GM12878 (cell line): Measurements from ENCODE around the gene KCNJ14. TPM values are rescaled to one million over a fixed set of nuclear protein-coding genes. Genes with fewer than 3 reads are reported as not detected.

Experiments
- ATAC-seq: fragments of 200-7000 bp; cut with Tn5 transposase; 3 replicates; pipeline ENCODE4 v1.9.1; 2020; ENCODE audit warnings: mild to moderate bottlenecking, moderate library complexity
- BruUV-seq: library from RNA; stranded (reverse); fragments of 400-500 nt; replicated peaks from 2 replicates; lab custom pipeline; 2021; lab: Mats Ljungman, UMichigan
- CTCF ChIA-PET: fragments of 300-600 bp; sonication (Branson Sonifier 250); formaldehyde crosslinking; extraction: SDS; loops from one replicate; lab custom pipeline; 2021; ENCODE audit warnings: inconsistent platforms; lab: Yijun Ruan, JAX
- POLR2A ChIA-PET: fragments of 350-600 bp; formaldehyde crosslinking; extraction: SDS; loops from one replicate; lab custom pipeline; 2021; ENCODE audit warnings: inconsistent platforms; lab: Charles Lee
- RAD21 ChIA-PET: fragments of 300-600 bp; sonication (Branson Sonifier 250); formaldehyde crosslinking; loops from one replicate; lab custom pipeline; 2023; ENCODE audit warnings: antibody characterized with exemption; ENCODE audit not compliant: unreplicated experiment; lab: Charles Lee
- SMC1A ChIA-PET: fragments of 300-600 bp; sonication (Branson Sonifier 250); formaldehyde crosslinking; loops from one replicate; lab custom pipeline; 2023; ENCODE audit not compliant: unreplicated experiment, uncharacterized antibody; lab: Charles Lee
- DNase-seq: peaks from one replicate; pipeline ENCODE4 v3.0.0-alpha.2; 2011; ENCODE audit warnings: low read depth, low spot score
- FAIRE-seq: peaks from 3 replicates; lab custom pipeline; 2011; peaks lifted over from hg19 to GRCh38; lab: Jason Lieb, UNC
- H2AFZ ChIP-seq: 2 replicates; pipeline ENCODE4 v1.6.0; 2011; ENCODE audit warnings: low read depth, low read length, control low read depth; ENCODE audit not compliant: control insufficient read depth
- H3K27ac ChIP-seq: 2 replicates; pipeline ENCODE4 v1.5.1; 2011; ENCODE audit warnings: control low read depth; ENCODE audit not compliant: control insufficient read depth, insufficient read depth
- H3K27me3 ChIP-seq, 2 experiments: replicated peaks in 1 of 2; 2 replicates each; pipeline versions ENCODE4 v1.6.0 to v1.6.1; 2011; ENCODE audit warnings: low read length in 1 of 2; ENCODE audit not compliant: control insufficient read depth in 2 of 2, insufficient read depth in 2 of 2
- H3K36me3 ChIP-seq, 2 experiments: 2 replicates each; pipeline ENCODE4 v1.5.1; 2011; ENCODE audit warnings: low read length in 1 of 2; ENCODE audit not compliant: control insufficient read depth in 2 of 2, insufficient read depth in 2 of 2
- H3K4me1 ChIP-seq: 2 replicates; pipeline ENCODE4 v1.6.1; 2011; ENCODE audit warnings: mild to moderate bottlenecking, low read length, moderate library complexity, mixed read lengths; ENCODE audit not compliant: control insufficient read depth, insufficient read depth
- H3K4me2 ChIP-seq: 2 replicates; pipeline ENCODE4 v1.6.0; 2011; ENCODE audit warnings: control low read depth; ENCODE audit not compliant: control insufficient read depth, insufficient read depth
- H3K4me3 ChIP-seq: fragments of 200-600 bp; sonication (generic); 2 replicates; pipeline ENCODE4 v1.5.1; 2016
- H3K79me2 ChIP-seq: 2 replicates; pipeline ENCODE4 v1.6.0; 2011; ENCODE audit warnings: low read length; ENCODE audit not compliant: control insufficient read depth, insufficient read depth
- H3K9ac ChIP-seq: 2 replicates; pipeline ENCODE4 v1.8.0; 2011; ENCODE audit warnings: low read length, control low read depth, mixed read lengths; ENCODE audit not compliant: control insufficient read depth, insufficient read depth
- H3K9me3 ChIP-seq: replicated peaks from 3 replicates; pipeline ENCODE4 v1.5.1; 2011; ENCODE audit warnings: mild to moderate bottlenecking, low read length; ENCODE audit not compliant: control insufficient read depth, insufficient read depth
- H4K20me1 ChIP-seq: 2 replicates; pipeline ENCODE4 v1.6.0; 2011; ENCODE audit not compliant: control insufficient read depth, insufficient read depth
- ATF7 ChIP-seq: fragments of 450-650 bp; IDR thresholded peaks from 2 replicates; pipeline ENCODE4 v1.6.1; 2016; ENCODE audit warnings: low read depth, mild to moderate bottlenecking
- CTCF ChIP-seq, 3 experiments: IDR thresholded peaks in 2 of 3; conservative IDR thresholded peaks in 1 of 3; 2 replicates each; pipeline ENCODE4 v1.5.1; 2011; ENCODE audit warnings: low read depth in 3 of 3, low read length in 3 of 3, mild to moderate bottlenecking in 3 of 3, control low read depth in 2 of 3, moderate library complexity in 2 of 3, inconsistent platforms in 1 of 3, mixed read lengths in 1 of 3; ENCODE audit not compliant: control insufficient read depth in 2 of 3, insufficient read depth in 1 of 3; ENCODE audit errors: extremely low read depth in 1 of 3
- CUX1 ChIP-seq: IDR thresholded peaks from 2 replicates; pipeline ENCODE4 v1.6.1; 2012; ENCODE audit warnings: improper control_type of control experiment, low read depth, low read length; ENCODE audit not compliant: insufficient replicate concordance
- IKZF2 ChIP-seq, 2 experiments: fragments of 450-650 bp; IDR thresholded peaks; 2 replicates each; pipeline ENCODE4 v1.6.1; 2017; ENCODE audit warnings: mild to moderate bottlenecking in 2 of 2, moderate library complexity in 2 of 2
- MTA3 ChIP-seq: IDR thresholded peaks from 2 replicates; pipeline ENCODE4 v1.6.1; 2012; ENCODE audit warnings: low read length, inconsistent platforms, borderline replicate concordance
- NRF1 ChIP-seq: conservative IDR thresholded peaks from 2 replicates; pipeline ENCODE4 v1.6.1; 2011; ENCODE audit warnings: mild to moderate bottlenecking, low read depth, low read length, improper control_type of control experiment
- SPI1 ChIP-seq: IDR thresholded peaks from 2 replicates; pipeline ENCODE4 v1.6.1; 2011; ENCODE audit warnings: low read depth, mild to moderate bottlenecking, low read length, moderate library complexity, borderline replicate concordance; ENCODE audit not compliant: insufficient read depth
- SRF ChIP-seq, 2 experiments: IDR thresholded peaks; 2 replicates each; pipeline ENCODE4 v1.6.1; 2011; ENCODE audit warnings: low read depth in 2 of 2, low read length in 2 of 2, mild to moderate bottlenecking in 1 of 2, moderate library complexity in 1 of 2
- SUPT20H ChIP-seq: IDR thresholded peaks from 2 replicates; pipeline ENCODE4 v1.6.1; 2011; ENCODE audit warnings: low read depth, mild to moderate bottlenecking, low read length, moderate library complexity, borderline replicate concordance; ENCODE audit not compliant: control insufficient read depth
- WGBS: methylation state at CpG from one replicate; pipeline ENCODE4 v1.1.6; 2016; ENCODE audit warnings: low lambda C conversion rate; ENCODE audit not compliant: insufficient replicate concordance, insufficient coverage; ENCODE audit errors: missing lambda C conversion rate; 5-methylcytosine and 5-hydroxymethylcytosine counted together
- in situ Hi-C: fragments of 300-500 bp; cut with MboI; formaldehyde crosslinking; loops from 9 replicates; pipeline ENCODE4 v1.14.3; 2018; ENCODE audit warnings: mixed read lengths
- intact Hi-C: fragments of 100-400 bp; cut with micrococcal nuclease; formaldehyde crosslinking; loops from one replicate; pipeline ENCODE4 v1.14.2; 2022; ENCODE audit not compliant: unreplicated experiment
- polyA plus RNA-seq, 11 experiments: library from polyadenylated mRNA; depleted of rRNA in 4 of 11; unstranded in 6 of 11; stranded (reverse) in 5 of 11; fragments of >200 nt; fragmentation: Nextera tagmentation in 4 of 11; fragmentation: Illumina TruSeq in 1 of 11; extraction: Ambion mirVana in 4 of 11; extraction: Trizol in 1 of 11; gene quantifications; 1 replicate in 1 of 11; 2 replicates in 10 of 11; pipeline versions ENCODE4 v1.2.1 to v1.2.3, GENCODE V29; 2011 to 2016; ENCODE audit warnings: inconsistent platforms in 2 of 11, missing spikeins in 2 of 11, low read depth in 1 of 11
- total RNA-seq, 4 experiments: library from RNA; depleted of rRNA in 3 of 4; stranded (reverse); fragments of >200 nt in 3 of 4; fragmentation: Illumina TruSeq in 1 of 4; extraction: Trizol in 1 of 4; gene quantifications; 2 replicates each; pipeline versions ENCODE4 v1.2.1 to v1.2.3, GENCODE V29; 2013 to 2021

The KCNJ14 gene
- total and polyA plus RNA-seq, 10 of the 15 experiments (the other 5 are each of a cell fraction or from before 2014, with no cell fraction given), result 0.24 to 1.4 (median 0.42) TPM

GRCh38 chr19:48433337-48433736 is 22.0 kb upstream of the KCNJ14 start:
- Histone ChIP-seq H2AFZ (peak overlapping the region; percentile 69), H3K9ac (no peak overlapping the region), H3K79me2 (no peaks in the 10 kb centered on the region), H3K27ac (no peak overlapping the region), H3K9me3 (no peaks in the 10 kb centered on the region), H3K4me1 (no peaks in the 10 kb centered on the region), H3K36me3 (no peaks in the 10 kb centered on the region), H3K27me3 (no peaks in the 10 kb centered on the region), H3K4me3 (no peak overlapping the region), H3K4me2 (no peak overlapping the region), H4K20me1 (no peaks in the 10 kb centered on the region)
- ChIA-PET CTCF (interaction anchor here (0.6 to 1.2 kb wide), 3 partner anchors 10 to 188 kb away, joined by 3 read pairs; partner anchors contain the start of gene GRWD1), POLR2A (interaction anchor here (1.0 kb wide), 1 partner anchor 15 kb away, joined by 3 read pairs; no protein-coding TSS in a partner anchor), RAD21 (no interaction called here), SMC1A (interaction anchor here (0.9 kb wide), 1 partner anchor 147 kb away, joined by 3 read pairs; no protein-coding TSS in a partner anchor)
- ATAC-seq (peak; percentile 50), DNase-seq (no peak), FAIRE-seq (no peak)
- no TSS peak for BruUV-seq
- WGBS, result 41% methylated on average over 8 of the region's 8 CpGs
- in situ Hi-C loops, result no loop called here
- intact Hi-C loops, result no loop called here
- TF ChIP-seq SRF (IDR thresholded peaks at IDR 0.05; ENCODE audit: low read depth in 2 of 2, low read length in 2 of 2) (peak; percentile 29 to 69; a peak in 1 of 4 replicates), IKZF2 (IDR thresholded peaks at IDR 0.05) (no peak), CTCF (IDR thresholded peaks at IDR 0.05 in 2 of 3, conservative IDR thresholded peaks at IDR 0.05 in 1 of 3; ENCODE audit: control insufficient read depth in 2 of 3, extremely low read depth in 1 of 3, insufficient read depth in 1 of 3, low read depth in 3 of 3, low read length in 3 of 3) (peak in 1 of 3 experiments; percentile 19; a peak in 1 of 6 replicates)

GRCh38 chr19:48436586-48436985 is 18.8 kb upstream of the KCNJ14 start:
- Histone ChIP-seq H3K4me1 (no peaks in the 10 kb centered on the region), H3K79me2 (no peaks in the 10 kb centered on the region), H3K36me3 (no peaks in the 10 kb centered on the region), H3K9ac (no peak overlapping the region), H3K27me3 (no peaks in the 10 kb centered on the region), H3K4me2 (no peak overlapping the region), H4K20me1 (no peaks in the 10 kb centered on the region), H2AFZ (no peak overlapping the region), H3K4me3 (no peak overlapping the region), H3K27ac (no peak overlapping the region), H3K9me3 (no peaks in the 10 kb centered on the region)
- intact Hi-C loops (no loop called here), in situ Hi-C loops (no loop called here)
- BruUV-seq, result no TSS peak
- ChIA-PET CTCF (interaction anchor here (1.0 kb wide), 1 partner anchor 11 kb away, joined by 4 read pairs; no protein-coding TSS in a partner anchor), POLR2A (no interaction called here), SMC1A (no interaction called here), RAD21 (interaction anchor here (0.6 kb wide), 1 partner anchor 17 kb away, joined by 3 read pairs; no protein-coding TSS in a partner anchor)
- FAIRE-seq, result no peak
- 37% methylated on average over 5 of the region's 5 CpGs for WGBS
- ATAC-seq, result no peak
- no peak for DNase-seq
- TF ChIP-seq SPI1, result no peak
- TF ChIP-seq CUX1, result no peak
- TF ChIP-seq NRF1, result no peak
- TF ChIP-seq MTA3, result no peak
- no peak for TF ChIP-seq ATF7
- TF ChIP-seq SUPT20H, result no peak
